GM19193 (cell line): ENCODE results near the gene RGS7.

Experiments
- POLR2A ChIP-seq: IDR thresholded peaks from 4 replicates; pipeline ENCODE4 v1.6.1; 2011; ENCODE audit not compliant: insufficient read depth, insufficient read length; ENCODE audit errors: extremely low read depth

Gene RGS7

DNA sequence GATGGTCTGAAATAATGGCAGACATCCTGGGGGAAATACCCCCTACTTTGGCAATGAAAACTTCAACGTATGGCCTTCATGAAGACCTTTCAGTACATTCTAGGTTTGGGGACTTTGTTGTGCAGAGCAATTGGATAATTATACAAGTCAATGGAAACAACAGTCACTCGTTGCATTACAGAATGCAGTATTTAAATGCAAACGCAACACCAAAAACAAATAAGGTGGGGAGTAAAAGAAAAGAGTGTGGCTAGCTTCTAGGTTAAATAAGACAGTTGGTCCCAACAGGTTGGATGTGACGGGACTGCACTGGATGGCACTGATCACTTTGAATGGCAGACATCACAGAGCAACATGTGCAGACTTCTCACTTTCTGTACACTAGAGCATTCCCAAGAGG is 386.8 kb downstream of the RGS7 start:
- no peak for TF ChIP-seq POLR2A

DNA sequence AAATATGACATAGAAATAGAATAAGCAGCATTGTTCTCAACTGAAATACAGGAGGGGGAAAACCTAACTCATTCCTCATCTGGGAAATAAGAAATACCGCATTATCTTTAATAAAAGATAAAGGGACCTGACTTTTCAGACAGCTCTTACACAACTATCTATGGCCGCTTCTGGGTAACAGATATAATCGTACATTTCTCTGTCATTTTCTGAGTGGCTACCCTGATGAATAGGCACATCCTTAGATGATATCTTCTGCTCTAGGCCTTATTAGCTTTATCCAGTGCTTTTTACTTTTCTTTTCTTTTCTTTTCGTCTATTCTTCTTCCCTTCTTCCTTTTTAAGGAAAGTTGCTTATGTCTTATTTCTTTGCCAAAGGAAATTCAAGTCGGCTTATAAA is 388.1 kb downstream of the RGS7 start:
- TF ChIP-seq POLR2A, result no peak

DNA sequence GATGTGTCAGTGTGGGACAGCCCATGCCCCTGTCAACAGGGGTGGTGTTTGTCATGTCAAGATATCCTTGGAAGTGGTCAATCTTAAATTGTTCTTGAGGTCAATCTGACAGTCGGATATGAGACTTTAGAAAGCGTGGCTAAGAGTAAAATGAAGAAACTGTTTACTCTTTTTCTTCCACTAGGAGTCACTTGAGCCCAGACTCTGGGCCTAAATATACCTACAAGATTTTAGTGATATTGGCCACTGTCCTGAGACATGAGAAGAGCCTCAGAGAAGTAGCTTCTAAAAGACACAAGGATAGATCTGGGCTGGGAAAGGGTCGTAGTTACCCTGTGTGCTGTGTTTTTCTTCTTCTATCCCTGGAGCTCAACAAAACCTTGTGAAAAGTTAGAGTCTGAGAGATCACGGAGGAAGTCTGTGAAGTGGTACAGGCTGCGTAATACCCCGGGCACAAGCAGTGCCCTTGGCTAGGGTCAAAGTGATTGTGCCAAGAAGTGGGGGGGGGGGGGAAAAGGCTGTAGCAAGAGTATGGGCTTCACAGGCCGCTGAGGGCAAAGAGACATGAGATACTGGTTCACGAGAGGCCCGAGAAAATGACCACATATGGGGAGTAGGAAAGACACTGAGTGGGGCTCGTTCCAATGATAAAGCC is 389.8 kb downstream of the RGS7 start:
- TF ChIP-seq POLR2A, result no peak

DNA sequence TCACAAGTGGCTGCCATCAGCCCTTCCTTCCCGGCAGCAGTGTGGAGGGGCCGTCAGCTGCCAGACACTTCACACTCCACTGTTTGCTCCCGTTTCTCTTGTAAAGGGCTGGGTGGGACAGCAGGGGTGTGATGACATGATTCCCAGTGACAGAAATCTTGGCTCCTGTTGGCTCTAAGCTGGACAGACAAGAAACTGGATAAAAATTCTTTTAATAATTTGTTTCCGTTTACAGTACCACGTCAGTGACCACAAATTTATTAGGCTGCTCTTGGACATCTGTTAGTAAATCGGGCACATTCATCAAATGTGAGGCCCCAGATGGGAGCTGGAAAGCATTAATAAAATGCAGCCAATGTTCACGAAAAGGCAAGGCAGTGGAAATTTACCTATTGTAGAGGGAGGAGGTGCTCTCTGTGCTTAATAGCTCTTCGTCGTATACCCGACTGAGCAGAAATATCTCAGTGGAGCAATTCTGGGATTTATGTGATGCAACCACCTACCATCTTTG is 391.4 kb downstream of the RGS7 start:
- TF ChIP-seq POLR2A, result no peak

DNA sequence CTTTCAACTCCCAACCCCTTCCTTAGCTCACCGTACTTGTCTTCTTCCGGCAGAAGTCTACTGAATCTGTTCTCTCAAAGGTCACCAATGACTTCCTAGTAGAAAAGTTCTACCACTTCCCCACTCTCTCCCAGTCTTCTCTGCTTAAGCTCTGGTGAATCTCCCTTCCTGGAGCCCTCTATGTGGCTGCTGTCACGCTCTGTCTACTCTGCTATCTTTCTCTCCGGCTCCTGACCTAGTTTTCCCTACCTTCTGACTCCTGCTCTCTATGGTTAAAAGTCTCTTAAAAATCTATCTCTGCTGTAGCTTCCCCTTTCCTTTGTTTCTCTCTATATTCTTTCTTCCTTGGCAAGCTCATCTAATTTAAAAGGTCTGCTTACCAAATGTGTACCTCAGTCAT is 394.9 kb downstream of the RGS7 start:
- no peak for TF ChIP-seq POLR2A

DNA sequence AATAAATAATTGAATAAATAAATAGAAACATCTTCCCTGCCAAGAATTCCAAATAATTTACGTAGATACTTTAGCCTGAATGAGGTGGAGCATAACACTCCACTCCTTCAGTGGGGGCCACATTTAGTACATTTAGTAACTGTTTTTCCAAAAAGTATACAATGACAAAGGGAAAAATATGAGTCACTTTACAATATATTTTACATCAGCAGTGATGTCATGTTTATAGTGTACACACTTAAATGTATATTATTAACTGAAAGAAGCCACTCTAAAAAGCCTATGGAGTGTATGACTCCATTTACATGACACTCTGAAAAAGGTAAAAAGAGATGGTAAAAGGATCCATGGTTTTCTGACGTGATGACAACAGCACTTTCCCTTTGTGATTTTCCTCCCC is 400.6 kb downstream of the RGS7 start:
- TF ChIP-seq POLR2A, result no peak

DNA sequence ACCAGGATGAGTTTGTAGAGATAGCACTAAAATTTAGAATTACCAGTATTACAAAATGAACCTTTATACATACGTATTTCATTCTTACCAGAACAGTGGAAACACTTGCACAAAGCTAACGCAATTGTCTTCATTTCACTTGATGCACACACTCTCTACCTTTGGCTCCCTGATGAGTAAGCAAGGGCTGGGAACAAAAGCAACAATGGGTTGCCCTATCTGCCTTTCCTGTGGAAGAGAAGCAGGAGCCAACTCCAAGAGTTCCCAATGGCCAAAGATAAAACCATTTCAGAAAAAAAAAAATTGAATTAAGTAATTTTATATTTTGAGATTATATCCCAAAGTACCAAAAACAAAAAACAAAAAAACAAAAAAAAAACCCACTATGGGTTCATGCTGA is 401.0 kb downstream of the RGS7 start:
- no peak for TF ChIP-seq POLR2A

DNA sequence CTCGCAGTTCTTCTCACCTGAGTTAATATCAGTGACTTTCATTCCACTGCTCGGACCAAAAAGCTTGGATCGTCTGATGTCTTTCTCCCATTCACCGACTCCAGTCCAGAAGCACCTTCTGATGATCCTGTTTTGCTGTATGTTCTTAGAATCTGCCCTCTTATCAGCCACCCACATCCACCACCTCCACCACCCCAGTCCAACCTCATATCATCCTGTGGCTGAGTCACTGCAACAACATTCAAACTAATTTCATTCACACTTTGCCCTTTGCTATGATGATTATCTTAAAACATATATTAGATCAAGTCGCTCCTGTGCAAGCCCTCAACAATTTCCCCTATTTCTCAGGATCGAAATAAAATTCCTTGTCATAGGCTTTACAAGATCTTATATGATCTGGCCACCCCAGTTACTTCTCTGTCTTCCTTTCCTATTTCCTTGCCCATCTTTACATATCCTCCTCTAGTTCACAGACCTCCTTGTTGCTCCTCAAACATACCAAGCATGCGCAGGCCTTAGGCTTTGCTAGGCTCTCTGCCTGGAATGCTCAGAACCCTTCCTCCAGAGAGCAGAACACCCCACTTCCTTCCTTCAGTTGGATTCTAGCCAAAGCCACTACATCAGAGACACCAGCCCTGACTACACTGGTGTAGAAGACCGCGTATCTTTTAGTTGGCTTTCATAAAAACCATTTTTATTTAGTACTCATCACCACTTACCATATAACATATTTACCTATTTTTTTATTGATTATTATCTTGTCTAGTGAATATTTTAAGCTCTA is 409.4 kb downstream of the RGS7 start:
- no peak for TF ChIP-seq POLR2A

DNA sequence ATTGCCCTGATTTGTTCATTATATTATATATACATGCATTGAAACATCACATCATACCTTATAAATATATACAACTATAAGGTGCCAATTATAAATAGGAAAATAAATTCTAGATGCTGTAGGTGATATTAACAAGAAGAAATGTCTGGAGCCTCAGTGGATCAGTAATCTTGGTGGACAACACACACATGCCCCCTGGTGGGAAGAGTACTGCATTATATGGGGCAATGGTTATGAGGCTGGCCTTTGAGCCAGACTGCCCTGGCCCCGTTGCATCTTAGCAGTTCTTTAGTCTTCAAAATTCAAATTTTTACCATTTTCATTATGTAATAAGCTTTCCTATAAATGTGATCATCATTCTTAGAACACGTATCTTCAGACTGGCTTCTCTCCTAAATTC is 410.1 kb downstream of the RGS7 start:
- no peak for TF ChIP-seq POLR2A

DNA sequence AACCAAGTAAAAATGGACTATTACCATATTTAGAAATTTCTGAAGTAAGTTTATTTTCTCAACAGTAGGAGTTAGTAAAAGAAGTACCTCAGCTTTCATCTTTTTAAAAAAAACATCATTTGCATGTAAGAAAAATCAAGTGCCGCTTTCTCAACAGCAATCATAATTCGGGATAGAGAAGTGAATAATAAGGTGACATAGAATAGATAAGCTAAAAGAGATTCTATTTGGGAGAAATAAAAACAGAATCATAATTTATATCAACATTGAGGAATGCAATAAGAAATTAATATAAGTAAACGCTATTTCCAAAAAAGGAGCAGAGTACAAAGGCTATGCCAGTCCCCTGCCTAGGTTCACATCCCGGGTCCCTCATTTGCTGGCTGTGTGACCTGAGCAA is 414.1 kb downstream of the RGS7 start:
- no peak for TF ChIP-seq POLR2A

DNA sequence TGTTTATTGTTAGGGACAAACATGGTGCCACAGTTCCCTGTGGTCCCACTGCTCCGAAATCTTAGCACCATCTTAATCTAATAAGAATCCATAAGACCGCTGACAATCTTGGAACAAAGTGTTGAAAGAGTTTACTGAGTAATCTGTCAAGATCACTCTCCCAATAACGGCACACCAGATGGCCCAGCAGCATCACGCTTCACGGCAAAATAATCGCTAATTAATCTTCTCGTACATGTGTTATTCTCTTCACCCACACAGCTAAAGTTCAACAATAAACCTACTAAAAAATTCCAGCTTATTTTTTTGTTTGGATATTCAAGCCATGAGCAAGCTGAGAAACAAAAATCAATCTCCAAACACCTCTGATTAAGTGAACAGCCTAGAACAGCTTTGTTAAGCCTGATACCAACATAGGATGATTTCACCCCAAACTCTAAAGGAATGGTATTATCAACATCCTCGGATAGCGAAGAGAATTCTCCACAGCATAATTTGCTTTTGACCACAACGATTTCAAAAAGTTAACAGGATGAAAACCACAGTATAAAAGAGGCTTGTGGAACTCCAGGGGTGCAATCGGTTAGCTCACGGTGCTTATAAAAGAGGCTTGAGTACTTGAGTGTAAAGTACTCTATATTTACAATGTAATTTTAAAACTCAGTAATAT is 415.2 kb downstream of the RGS7 start:
- no peak for TF ChIP-seq POLR2A

DNA sequence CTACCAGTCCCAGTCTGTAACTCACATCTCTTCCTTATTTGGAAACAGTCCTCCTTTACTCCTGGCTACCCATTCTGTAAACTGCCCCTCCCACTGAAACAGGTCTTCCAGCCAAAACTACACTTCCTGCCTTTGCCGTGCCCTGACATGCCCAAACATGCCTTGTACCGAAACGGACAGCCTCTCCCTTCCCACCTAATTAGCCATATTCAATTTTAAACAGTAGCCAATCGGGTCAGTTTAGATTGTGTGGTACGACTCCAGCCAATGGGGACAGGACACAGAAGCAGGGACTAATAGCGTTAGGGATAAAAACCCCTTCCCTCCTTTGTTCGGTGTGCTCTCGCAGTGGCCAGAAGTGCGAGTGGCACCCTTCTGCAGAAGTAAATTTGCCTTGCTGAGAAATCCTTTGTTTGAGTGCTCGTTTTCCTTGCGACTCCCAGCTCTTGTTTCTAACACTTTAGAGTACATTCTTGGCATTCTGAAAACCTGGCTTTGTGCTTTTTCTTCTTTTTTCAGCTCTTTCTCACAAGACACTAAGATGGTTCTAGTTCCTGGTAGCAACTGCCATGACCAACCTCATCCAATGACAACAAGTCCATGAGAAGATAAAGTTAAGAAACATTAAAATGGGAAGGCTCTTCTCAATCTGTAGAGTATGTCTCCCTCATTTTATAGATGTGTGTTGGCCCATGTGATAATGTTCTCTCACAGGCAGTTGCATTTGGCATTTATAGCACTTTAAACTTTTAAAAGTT is 419.9 kb downstream of the RGS7 start:
- TF ChIP-seq POLR2A, result no peak

DNA sequence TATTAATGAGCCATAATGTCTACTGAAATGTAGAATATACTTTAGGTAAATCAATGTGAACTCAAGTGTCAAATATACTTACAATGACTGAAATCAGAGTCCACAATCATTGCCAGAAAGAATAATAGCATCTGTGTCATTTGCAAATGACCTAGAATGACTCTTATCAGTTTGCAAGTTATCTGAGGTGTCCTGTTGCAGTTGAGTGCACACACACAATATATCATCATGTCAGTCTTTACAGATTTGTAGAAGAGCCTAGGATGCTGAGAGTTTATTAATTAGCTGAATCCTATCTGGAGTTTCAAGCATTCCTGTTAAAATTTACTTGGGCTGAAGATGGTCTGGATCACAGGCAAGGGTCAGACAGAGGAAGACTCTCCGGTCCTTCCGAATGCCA is 421.1 kb downstream of the RGS7 start:
- TF ChIP-seq POLR2A, result no peak

DNA sequence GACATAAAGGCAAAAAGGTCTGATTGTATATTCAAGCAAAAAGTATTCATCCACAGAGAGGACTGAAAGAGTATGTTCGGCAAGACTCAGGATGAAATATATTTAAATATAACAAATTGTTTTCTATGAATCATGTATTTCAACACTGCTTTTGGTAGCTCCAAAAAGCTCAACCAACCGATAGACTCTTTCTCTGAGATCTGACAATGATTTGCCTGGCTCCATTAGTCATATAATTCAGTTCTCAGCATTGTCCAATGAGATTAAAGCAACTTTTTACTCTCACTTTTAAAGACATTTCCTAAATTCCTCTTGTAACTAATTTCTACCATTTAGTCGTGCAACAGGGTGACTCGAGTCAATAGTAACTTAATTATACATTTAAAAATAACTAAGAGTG is 426.0 kb downstream of the RGS7 start:
- no peak for TF ChIP-seq POLR2A

DNA sequence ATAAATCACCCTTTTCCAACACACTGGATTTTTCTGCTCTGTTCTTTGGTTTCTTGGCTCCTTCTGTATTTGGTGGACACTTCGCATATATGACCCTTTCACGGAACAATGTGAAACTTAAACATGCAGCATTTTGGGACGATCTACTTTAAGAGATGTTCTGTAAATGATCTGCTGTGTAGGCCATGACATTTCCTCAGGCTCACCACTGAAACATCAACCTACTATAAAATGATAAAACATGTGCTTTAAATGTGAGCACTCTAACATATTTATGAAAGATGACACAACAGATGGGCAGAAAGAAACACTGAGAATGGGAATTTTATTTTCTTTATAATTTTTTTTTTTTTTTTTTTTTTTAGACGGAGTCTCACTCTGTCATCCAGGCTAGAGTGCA is 428.7 kb downstream of the RGS7 start:
- no peak for TF ChIP-seq POLR2A
